Body of pancreas (tissue), 4 donors: ENCODE data around the gene MPZL1.

ENCODE experiments used
- POLR2A ChIP-seq, 3 donors: fragments of 450-650 bp; IDR thresholded peaks; one replicate each; pipeline ENCODE4 v1.6.1; 2016; ENCODE audit warnings: antibody characterized with exemption in 3 of 3, mild to moderate bottlenecking in 2 of 3
- TF ChIP-seq, protein P1 (sequence below), 7 experiments: fragments of 450-650 bp in 4 of 7; fragments of 200-600 bp in 3 of 7; sonication (generic) in 3 of 7; IDR thresholded peaks; one replicate each; pipeline ENCODE4 v1.5.1; 2016 to 2019; ENCODE audit warnings: antibody characterized with exemption in 7 of 7

DNA sequence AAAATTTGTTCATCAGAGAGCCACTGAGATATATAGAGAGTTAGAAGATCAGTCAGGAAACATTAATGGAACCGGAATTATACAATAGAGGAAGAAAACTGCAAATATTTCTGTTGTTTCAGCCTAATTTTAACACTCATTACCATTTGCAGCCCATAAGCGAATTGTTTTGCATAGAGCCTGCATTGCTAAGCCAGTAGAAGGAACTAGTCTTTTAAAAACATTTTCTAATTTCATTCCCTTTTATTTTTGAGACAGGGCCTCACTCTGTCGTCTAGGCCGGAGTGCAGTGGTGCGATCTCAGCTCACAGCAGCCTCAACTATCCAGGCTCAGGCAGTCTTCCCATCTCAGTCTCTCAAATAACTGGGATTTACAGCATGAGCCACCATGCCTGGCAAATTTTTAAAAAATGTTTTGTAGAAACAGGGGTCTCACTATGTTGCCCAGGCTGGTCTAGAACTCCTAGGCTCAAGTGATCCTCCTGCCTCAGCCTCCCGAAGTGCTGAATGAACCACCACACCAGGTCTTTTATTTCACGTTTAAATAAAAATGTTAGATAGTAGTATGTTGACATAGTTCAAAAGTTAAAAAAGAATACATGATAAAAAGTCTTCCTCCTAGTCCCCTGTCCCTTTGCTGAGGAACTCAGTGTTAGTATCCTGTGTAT lies 25.3 kb downstream of the MPZL1 start:
- TF ChIP-seq POLR2A (IDR thresholded peaks at IDR 0.05): no peak
- TF ChIP-seq, protein P1, sequence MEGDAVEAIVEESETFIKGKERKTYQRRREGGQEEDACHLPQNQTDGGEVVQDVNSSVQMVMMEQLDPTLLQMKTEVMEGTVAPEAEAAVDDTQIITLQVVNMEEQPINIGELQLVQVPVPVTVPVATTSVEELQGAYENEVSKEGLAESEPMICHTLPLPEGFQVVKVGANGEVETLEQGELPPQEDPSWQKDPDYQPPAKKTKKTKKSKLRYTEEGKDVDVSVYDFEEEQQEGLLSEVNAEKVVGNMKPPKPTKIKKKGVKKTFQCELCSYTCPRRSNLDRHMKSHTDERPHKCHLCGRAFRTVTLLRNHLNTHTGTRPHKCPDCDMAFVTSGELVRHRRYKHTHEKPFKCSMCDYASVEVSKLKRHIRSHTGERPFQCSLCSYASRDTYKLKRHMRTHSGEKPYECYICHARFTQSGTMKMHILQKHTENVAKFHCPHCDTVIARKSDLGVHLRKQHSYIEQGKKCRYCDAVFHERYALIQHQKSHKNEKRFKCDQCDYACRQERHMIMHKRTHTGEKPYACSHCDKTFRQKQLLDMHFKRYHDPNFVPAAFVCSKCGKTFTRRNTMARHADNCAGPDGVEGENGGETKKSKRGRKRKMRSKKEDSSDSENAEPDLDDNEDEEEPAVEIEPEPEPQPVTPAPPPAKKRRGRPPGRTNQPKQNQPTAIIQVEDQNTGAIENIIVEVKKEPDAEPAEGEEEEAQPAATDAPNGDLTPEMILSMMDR (IDR thresholded peaks at IDR 0.05): no peak
